ENCODE measurements around the gene CAMK2D. TPM values are rescaled to one million over a fixed set of nuclear protein-coding genes. Genes with fewer than 3 reads are reported as not detected.

The CAMK2D gene
- total RNA-seq, 1 experiment from 2014 or later: 29.5 TPM

DNA sequence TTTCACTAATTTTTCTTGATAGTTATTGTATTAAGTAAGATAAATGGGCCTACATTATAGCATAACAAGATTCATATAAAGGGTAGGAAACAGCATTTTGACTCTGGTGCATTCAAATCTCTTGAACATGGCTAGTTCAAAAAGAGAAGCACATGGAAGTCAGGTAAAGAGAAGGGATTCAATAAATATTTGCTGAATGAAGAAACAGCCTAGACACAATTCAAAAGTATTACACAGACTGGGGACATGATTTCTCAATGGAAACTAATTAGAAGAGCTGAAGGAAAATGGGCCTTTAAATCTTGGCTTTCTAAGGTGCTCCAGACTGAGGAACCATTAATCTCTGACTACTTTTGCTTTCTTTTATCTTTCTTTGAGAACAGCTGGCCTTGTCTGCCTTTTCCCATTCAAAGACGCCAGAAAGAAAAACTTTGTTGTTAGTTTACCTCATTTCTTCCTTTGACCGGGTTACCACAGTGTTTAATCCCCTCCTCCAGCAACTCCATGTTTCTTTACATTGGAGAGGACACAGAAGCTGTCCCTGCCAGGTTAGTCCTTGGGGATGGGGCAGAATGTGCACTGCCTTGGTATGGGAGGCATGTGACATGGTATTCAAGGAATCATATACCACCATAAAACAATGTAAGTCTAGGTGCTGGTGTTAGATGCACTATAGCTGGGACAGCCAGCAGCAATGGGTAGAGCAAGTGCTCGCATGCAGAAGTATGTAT, 264.2 kb downstream of the CAMK2D start:
- in situ Hi-C loops (cut with HindIII; ENCODE audit: low pct_unique_long_range_greater_than_20kb, low sequenced_read_pairs) (no loop called here), intact Hi-C loops (cut with micrococcal nuclease; ENCODE audit: unreplicated experiment) (no loop called here)
- DNase-seq (ENCODE audit: low read depth, low spot score) (no peak), ATAC-seq (no peak)
- BruUV-seq (replicated peaks): no TSS peak
- no peak overlapping the region for H3K27ac ChIP-seq (ENCODE audit: low read length)
- CTCF ChIA-PET: no interaction called here
- no peak overlapping the region for H3K4me3 ChIP-seq (ENCODE audit: low read depth in 2 of 2, low read length in 2 of 2)
- H3K4me1 ChIP-seq (ENCODE audit: control insufficient read depth, insufficient read depth, low read length): no peaks in the 10 kb centered on the region
- POLR2A ChIA-PET: no interaction called here
- H3K27me3 ChIP-seq (ENCODE audit: control insufficient read depth, insufficient read depth, low read length): no peaks in the 10 kb centered on the region
- TF ChIP-seq SIN3A (IDR thresholded peaks at IDR 0.05; ENCODE audit: borderline replicate concordance, insufficient read depth, low read depth, low read length) (no peak), TCF7L2 (IDR thresholded peaks at IDR 0.05; ENCODE audit: low read depth, low read length) (no peak), POLR2AphosphoS5 (IDR thresholded peaks at IDR 0.05; ENCODE audit: low read depth, low read length) (no peak)
- TF ChIP-seq, protein P1, sequence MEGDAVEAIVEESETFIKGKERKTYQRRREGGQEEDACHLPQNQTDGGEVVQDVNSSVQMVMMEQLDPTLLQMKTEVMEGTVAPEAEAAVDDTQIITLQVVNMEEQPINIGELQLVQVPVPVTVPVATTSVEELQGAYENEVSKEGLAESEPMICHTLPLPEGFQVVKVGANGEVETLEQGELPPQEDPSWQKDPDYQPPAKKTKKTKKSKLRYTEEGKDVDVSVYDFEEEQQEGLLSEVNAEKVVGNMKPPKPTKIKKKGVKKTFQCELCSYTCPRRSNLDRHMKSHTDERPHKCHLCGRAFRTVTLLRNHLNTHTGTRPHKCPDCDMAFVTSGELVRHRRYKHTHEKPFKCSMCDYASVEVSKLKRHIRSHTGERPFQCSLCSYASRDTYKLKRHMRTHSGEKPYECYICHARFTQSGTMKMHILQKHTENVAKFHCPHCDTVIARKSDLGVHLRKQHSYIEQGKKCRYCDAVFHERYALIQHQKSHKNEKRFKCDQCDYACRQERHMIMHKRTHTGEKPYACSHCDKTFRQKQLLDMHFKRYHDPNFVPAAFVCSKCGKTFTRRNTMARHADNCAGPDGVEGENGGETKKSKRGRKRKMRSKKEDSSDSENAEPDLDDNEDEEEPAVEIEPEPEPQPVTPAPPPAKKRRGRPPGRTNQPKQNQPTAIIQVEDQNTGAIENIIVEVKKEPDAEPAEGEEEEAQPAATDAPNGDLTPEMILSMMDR (IDR thresholded peaks at IDR 0.05): no peak
- TF ChIP-seq, protein P2, sequence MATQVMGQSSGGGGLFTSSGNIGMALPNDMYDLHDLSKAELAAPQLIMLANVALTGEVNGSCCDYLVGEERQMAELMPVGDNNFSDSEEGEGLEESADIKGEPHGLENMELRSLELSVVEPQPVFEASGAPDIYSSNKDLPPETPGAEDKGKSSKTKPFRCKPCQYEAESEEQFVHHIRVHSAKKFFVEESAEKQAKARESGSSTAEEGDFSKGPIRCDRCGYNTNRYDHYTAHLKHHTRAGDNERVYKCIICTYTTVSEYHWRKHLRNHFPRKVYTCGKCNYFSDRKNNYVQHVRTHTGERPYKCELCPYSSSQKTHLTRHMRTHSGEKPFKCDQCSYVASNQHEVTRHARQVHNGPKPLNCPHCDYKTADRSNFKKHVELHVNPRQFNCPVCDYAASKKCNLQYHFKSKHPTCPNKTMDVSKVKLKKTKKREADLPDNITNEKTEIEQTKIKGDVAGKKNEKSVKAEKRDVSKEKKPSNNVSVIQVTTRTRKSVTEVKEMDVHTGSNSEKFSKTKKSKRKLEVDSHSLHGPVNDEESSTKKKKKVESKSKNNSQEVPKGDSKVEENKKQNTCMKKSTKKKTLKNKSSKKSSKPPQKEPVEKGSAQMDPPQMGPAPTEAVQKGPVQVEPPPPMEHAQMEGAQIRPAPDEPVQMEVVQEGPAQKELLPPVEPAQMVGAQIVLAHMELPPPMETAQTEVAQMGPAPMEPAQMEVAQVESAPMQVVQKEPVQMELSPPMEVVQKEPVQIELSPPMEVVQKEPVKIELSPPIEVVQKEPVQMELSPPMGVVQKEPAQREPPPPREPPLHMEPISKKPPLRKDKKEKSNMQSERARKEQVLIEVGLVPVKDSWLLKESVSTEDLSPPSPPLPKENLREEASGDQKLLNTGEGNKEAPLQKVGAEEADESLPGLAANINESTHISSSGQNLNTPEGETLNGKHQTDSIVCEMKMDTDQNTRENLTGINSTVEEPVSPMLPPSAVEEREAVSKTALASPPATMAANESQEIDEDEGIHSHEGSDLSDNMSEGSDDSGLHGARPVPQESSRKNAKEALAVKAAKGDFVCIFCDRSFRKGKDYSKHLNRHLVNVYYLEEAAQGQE (IDR thresholded peaks at IDR 0.05; ENCODE audit: insufficient read depth in 1 of 2, low read depth in 2 of 2, low read length in 1 of 2): no peak
- no peaks in the 10 kb centered on the region for H3K9me3 ChIP-seq (ENCODE audit: control insufficient read depth, insufficient read depth, low read depth, low read length)
- peaks cover 5% of the 10 kb centered on the region for H3K36me3 ChIP-seq (ENCODE audit: control insufficient read depth, insufficient read depth, low read length)

DNA sequence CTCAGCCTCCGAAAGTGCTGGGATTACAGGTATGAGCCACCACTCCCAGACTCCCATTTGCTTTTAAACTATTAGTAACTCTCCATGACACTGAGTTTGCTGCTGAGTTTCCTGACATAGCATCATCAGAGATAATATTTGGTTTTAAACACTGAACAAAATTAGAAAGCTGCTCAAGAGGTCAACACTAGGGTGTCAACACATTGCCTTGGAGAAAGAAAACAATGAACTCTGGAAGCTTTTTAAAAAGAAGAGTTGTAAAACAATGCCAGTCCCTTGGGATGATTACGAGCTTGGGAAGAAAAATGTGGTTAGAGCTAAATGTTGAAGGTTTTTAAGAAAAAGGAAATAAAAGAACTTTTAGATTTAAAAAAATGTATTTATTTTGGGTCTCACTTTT, 264.8 kb downstream of the CAMK2D start:
- no peak for ATAC-seq
- Histone ChIP-seq H3K4me3 (ENCODE audit: low read depth in 2 of 2, low read length in 2 of 2) (no peak overlapping the region), H3K9me3 (ENCODE audit: control insufficient read depth, insufficient read depth, low read depth, low read length) (no peaks in the 10 kb centered on the region), H3K36me3 (ENCODE audit: control insufficient read depth, insufficient read depth, low read length) (peaks cover 5% of the 10 kb centered on the region), H3K27me3 (ENCODE audit: control insufficient read depth, insufficient read depth, low read length) (no peaks in the 10 kb centered on the region), H3K4me1 (ENCODE audit: control insufficient read depth, insufficient read depth, low read length) (no peaks in the 10 kb centered on the region), H3K27ac (ENCODE audit: low read length) (no peak overlapping the region)
- DNase-seq (ENCODE audit: low read depth, low spot score): no peak
- ChIA-PET CTCF (no interaction called here), POLR2A (no interaction called here)
- intact Hi-C loops (cut with micrococcal nuclease; ENCODE audit: unreplicated experiment): no loop called here
- in situ Hi-C loops (cut with HindIII; ENCODE audit: low pct_unique_long_range_greater_than_20kb, low sequenced_read_pairs): no loop called here
- no TSS peak for BruUV-seq (replicated peaks)
- TF ChIP-seq POLR2AphosphoS5 (IDR thresholded peaks at IDR 0.05; ENCODE audit: low read depth, low read length) (no peak), TCF7L2 (IDR thresholded peaks at IDR 0.05; ENCODE audit: low read depth, low read length) (no peak), SIN3A (IDR thresholded peaks at IDR 0.05; ENCODE audit: borderline replicate concordance, insufficient read depth, low read depth, low read length) (no peak)
- TF ChIP-seq, protein P2 (IDR thresholded peaks at IDR 0.05; ENCODE audit: insufficient read depth in 1 of 2, low read depth in 2 of 2, low read length in 1 of 2): no peak
- TF ChIP-seq, protein P1 (IDR thresholded peaks at IDR 0.05): no peak
